G401.6 (cell line): ENCODE data around the gene PLCH2.

ENCODE experiments used
- FAIRE-seq: peaks from 2 replicates; lab custom pipeline; 2012; peaks lifted over from hg19 to GRCh38; lab: Jason Lieb, UNC

Gene PLCH2

DNA sequence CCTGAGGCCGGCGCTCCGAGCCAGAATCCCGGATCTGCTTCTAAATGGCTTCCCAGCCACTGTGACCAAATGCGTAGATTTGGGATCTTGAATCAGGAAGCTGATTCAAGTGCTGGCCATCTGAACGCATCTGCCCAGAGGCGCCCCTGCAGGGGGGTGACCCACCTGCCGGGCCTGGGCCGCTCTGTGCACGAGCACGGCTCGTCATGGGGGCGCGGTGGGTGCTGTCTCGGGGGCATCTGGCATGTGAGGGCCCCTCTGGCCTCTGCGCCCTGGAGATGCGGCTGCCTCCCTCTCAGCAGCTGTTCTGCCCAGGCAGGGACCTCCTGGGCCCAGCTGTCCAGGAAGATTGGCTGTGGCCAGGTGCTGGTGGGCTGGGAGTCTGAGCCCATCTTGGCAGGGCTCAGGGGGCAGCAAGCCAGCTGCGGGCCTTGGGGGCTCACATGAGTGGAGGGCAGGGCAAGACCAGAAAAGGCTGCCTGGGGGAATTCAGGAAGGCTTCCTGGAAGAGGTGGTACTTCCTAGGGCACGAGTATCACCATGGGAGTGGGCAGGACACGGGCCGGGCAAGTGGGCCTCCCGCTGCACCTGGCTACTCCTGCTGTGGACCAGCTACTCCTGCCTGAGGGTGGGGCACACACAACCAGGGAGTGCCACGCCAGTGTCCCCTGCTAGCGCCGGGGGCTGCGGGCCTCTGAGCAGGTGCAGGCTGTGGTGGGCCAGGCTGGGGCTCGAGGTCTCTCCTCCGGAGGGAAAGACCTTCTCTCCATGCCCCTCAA is 25.1 kb downstream of the PLCH2 start:
- no peak for FAIRE-seq

DNA sequence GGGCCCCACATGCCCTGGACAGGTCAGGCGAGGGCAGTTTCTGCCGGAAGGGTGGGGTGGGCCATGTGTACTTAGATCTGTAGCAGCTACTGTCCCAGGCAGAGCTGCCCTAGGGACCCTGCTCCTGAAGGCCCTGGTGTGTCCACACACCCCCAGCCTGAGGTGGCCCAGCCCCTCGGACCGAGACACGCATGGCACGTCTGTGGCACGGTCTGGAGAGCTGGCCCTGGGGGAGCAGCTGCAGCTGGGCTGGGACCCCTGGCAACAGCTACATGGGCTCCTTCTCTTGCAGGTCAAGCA is 25.7 kb downstream of the PLCH2 start:
- FAIRE-seq: no peak

DNA sequence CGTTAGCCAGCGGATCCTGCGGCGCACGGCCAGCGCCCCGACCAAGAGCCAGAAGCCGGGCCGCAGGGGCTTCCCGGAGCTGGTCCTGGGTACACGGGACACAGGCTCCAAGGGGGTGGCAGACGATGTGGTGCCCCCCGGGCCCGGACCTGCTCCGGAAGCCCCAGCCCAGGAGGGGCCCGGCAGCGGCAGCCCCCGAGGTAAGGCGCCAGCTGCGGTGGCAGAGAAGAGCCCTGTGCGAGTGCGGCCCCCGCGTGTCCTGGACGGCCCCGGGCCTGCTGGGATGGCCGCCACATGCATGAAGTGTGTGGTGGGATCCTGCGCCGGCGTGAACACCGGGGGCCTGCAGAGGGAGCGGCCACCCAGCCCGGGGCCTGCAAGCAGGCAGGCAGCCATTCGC is 26.1 kb downstream of the PLCH2 start:
- no peak for FAIRE-seq

DNA sequence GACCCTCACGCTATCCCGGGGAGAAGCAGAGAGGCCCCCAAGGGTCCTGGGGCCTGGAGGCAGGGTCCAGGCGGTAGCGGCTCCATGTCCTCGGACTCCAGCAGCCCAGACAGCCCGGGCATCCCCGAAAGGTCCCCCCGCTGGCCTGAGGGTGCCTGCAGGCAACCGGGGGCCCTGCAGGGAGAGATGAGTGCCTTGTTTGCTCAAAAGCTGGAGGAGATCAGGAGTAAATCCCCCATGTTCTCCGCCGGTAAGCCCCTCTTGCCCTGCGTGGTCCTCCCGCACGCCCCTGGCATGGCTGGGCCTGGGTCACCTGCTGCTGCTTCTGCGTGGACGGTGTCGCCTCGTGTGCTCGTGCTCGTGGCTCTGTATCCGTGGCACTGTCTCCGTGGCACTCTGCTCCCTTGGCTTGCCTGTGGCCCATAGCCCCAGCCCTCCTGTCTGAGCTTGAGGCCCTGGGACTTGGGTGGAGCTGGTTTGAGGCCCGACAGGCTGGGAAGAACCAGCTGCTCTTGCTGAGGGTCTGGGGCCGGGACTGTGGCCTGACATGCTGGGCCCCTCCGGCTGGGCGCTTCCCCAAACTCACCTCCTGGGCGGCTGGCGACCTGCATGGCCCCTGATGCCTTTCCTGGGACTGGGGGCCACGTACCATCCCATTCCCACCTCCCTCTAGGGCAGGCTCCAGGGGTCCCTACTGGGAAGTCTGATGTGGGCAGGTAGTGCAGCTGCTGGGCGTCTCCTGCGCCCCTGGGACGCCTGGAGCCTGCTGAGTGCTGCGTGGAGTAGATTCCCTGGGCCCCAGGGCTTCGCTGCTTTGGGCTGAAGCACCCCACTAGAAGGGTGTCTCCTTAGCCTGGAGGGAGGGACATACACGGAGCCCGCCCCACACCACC is 26.8 kb downstream of the PLCH2 start:
- FAIRE-seq: no peak

DNA sequence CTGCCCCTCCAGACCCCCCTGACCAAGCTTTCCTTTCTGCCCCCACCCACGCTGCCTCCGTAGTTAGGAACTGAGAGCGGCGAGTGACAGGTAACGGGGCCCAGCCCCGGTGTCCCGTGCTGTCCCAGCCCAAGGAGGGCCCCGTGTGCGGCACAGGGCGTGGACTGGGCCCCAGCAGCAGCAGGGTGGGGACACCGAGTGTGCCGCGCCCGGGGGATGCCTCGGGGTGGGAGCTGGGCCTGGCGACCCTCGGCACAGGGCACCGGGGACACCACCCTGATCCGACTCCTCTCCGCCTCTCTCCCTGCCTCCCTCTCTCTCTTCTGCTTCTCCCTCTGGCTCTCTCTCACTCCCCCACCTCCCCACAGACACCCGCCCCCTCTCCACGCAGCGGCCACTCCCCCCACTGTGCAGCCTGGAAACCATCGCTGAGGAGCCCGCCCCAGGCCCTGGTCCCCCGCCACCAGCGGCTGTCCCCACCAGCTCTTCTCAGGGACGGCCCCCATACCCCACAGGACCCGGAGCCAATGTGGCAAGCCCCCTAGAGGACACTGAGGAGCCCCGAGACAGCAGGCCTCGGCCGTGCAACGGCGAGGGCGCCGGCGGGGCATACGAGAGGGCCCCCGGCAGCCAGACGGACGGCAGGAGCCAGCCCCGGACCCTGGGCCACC is 27.6 kb downstream of the PLCH2 start:
- no peak for FAIRE-seq

DNA sequence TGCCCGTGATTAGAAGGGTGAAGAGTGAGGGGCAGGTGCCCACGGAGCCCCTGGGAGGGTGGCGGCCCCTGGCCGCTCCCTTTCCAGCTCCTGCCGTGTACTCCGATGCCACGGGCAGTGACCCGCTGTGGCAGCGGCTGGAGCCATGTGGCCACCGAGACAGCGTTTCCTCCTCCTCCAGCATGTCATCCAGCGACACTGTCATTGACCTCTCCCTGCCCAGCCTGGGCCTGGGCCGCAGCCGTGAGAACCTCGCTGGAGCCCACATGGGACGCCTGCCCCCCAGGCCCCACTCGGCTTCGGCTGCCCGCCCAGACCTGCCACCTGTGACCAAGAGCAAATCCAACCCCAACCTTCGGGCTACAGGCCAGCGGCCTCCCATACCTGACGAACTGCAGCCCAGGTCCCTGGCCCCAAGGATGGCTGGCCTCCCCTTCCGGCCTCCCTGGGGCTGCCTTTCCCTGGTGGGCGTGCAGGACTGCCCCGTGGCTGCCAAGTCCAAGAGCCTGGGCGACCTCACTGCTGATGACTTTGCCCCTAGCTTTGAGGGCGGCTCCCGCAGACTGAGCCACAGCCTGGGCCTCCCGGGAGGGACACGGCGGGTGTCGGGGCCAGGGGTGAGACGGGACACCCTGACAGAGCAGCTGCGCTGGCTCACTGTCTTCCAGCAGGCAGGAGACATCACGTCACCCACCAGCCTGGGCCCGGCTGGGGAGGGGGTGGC is 28.3 kb downstream of the PLCH2 start:
- FAIRE-seq: no peak

DNA sequence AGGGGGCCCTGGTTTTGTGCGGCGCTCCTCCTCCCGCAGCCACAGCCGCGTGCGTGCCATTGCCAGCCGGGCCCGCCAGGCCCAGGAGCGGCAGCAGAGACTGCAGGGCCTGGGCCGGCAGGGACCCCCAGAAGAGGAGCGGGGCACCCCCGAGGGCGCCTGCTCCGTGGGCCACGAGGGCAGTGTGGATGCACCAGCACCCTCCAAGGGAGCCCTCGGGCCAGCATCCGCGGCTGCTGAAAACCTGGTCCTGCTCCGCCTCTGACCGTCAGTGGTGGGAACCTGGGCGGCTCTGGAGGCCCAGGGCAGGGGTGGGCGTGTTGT is 28.8 kb downstream of the PLCH2 start:
- FAIRE-seq: no peak

DNA sequence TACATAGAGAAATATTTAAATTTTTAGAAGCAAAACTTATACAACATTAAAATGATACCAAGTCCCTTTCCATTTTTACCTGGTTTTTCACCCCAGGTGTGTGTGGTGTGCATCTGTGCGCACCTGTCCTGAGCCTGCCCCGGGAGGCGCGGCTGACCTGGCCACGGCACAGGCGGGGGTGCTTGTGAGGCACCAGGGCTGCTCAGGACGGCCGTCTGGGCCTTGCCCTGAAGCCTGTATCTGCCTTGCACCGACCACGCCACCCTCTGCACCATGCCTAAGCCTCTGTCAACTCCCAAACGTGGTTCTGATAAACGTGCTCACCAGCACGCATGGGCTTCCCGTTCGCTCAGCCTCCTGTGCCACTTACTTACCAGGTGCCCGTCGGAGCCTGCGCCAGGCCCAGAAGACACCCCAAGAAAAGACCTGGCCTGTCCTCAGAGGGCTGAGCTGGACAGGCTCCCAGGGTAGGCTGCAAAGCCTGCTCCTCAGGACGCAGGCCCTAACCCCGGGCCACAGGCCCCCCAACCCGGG is 29.4 kb downstream of the PLCH2 start:
- FAIRE-seq: no peak

DNA sequence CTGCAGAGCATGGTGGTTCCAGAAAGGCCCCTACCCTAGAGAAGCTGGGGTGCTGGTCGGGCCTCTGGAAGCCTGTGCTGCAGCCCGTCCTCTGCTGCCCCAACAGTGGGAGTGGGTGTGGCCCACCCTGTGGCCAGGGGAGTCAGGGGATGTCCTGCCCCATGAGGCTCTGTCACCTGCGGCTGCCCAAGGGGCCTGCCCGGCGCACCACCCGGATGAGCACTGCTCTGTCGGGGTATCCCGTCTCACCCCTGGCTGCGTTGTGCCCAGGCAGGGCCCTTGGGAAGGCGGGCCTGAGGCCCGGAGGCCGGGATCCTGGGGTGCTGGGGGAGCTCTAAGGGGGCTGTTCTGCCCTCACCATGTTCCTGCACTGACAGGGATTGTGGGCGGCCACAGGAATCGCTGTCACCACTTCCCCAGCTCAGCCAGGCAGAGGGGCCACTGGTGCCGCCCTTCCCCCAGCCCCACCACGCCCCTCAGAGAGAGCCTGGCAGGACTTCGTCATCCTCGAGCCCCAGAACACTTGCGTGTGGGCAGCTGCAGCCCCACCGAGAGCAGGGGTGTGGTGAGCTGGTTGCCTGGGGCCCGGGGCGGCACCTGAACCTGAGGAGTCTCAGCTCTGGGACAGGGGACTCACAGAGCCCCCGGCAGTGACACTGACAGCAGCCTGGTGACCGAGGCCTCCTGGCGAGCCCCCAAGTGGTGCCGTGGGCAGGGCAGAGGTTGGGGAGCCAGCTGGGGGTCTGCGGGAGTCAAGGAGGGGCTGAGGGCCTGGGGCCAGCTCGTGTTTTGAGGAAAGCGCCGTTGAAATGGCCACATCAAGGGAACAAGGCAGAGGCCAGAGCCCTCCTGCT is 30.1 kb downstream of the PLCH2 start:
- FAIRE-seq: no peak

DNA sequence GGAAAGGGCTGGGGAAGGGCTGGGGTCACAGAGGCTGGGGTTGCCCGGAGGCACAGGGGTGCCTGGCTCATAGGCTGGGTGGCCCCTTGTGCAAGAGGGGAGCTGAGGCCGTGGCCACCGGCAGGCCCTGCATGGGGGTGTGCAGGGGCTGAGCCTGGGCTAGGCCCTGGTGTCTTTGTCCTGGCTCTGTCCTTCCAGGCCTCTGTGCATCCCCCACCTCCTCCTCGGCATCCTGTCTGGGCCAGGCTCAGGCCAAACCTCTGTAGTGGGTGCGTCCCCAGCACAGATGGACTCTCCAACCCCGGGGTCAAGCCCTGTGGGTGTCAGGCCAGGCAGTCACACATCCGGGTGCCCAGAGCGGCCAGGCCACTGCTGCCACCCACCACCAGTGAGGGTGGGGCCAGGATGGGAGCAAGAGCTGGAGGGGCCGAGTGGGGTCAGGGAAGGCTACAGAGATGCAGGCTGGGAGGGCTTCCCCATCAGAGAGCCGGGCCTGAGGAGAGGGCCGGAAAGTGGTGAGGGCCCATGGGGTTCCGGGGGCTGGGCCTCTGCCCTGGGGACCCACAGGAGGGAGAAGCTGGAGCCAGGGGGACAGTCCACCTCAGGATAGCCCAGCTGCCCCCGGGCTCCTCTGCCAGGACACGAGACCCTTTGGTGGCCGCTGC is 30.9 kb downstream of the PLCH2 start:
- no peak for FAIRE-seq

DNA sequence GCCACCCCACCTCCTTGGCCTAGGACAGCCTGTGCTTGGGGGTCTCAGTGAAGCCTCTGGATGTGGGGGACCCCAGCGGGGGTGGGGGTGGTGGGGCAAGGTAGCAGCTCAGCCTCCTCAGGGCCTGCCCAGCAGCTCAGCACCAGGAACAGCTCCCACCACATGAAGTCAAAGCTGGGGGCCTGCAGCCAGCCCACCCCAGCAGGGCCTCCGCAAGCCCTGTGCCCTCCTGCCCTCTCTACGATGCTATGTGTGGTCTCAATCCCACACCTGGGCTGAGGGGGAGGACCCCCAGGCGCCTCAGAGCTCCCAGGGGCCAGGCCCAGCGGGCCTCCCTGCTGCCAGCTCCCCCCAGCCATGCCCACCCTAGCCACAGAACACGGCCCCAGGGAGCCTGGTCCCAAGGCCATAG is 31.7 kb downstream of the PLCH2 start:
- no peak for FAIRE-seq

DNA sequence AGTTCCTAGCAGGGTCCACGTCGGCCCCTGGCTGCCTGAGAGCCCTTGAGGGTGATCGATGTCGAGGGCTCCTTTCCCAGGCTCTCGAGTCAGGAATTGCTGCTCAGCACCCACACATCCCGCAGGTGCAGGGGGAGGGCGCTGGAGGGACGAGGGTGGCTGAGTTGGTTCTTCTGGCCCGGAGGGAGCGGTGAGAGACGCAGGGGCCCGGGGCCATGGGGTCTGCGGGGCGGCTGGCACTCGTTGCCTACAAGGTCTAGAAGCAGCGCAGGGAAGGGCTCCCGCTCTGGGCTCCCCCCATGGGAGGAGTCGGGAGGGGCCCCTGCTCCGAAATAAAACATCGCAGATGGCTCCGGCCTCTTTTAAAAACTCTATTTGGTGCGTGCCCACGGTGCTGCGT is 32.1 kb downstream of the PLCH2 start:
- FAIRE-seq: no peak

DNA sequence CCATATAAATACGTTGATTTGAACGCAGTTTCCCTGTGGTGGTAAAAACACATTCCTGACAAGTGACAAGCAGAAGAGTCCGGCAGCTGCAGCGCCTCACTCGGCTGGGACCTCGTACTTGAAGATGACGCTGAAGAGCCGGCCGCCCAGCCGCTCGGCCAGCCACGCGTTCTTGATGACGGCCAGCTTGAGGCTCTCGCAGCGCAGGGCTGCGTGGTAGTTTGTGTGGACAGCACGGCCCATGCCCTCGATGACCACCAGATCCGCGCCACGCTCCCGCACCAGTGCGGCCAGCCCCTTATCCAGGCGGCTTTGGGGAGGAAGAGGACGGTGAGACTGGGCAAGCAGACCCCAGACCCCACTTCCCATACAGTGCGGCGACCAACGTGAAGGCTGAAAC is 32.7 kb downstream of the PLCH2 start:
- no peak for FAIRE-seq

DNA sequence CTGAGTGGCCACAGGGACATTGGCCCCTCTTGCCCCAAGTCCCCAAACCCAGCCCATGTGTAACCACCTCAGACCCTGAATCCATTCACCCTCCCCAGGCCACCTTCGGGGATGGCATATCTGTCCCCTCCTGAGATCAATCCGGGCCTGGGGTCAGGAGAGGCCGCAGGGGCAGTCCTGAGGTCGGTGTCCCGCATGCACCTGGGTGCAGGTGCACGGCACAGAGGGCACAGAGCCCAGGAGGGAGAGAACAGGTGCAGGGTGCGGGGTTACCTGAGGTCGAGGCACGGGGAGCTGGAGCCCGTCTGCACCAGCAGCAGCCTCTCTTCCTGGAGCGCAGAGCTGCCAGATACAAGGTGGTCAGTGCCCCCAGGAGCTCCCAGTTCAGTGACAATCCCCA is 33.5 kb downstream of the PLCH2 start:
- no peak for FAIRE-seq

DNA sequence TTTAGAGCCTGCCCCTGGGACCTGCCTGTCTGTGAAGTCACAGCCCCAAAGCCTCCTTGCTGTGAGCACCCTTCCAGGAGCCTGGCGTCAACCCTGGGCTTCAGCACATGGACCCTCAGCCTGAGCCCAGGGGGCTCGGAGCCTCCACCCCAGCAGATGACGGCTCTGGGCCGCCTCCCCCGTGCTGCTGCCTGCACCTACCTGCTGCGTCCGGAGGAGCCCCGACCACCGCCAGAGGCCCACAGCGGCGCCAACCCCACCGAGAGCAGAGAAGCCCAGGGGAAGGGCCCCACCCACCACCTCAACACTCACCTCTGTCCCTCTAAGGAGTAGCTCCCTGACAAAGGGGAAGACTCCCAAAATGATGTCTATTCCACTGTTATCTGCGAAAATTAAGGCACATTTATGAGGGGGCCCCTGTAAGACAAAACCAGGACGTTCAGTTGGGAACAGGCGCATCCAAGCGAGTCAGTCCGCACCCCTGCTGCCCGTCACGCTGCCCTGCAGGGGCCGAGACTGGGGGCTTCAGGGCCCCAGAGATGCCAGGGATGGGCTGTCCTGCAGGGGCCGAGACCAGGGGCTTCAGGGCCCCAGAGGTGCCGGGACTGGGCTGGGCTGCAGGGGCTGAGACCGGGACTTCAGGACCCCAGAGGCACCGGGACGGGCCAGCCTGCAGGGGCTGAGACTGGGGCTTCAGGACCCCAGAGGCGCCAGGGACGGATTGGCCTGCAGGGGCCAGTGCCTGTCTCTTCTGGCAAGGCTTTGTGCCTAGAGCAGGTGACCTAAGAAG is 34.5 kb downstream of the PLCH2 start:
- FAIRE-seq: no peak

DNA sequence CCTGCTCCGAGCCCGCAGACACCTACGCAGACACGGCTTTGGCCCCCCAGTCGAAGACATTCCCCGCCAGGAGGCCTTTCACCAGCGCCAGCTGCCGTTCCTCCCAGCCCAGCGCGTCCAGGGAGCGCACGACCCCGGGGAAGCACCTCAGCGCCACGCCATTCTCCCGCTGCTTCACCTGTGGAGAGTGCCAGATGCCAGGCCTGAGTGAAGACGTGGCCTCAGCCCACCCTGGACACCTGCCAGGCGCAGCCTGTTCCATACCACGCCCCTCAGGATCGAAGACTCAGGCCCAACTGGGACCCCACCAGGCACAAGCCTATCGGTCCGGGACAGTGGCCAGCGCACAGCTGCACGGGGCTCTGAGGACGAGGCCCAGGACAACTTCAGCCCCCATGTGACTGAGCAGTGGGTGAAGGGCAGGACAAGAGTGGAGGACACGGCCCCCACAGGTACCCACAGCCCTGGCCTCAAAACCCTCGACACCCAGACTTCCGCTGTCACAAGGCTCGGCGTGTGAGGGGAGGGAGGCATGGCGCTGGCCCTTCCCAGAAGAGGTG is 36.9 kb downstream of the PLCH2 start:
- no peak for FAIRE-seq

DNA sequence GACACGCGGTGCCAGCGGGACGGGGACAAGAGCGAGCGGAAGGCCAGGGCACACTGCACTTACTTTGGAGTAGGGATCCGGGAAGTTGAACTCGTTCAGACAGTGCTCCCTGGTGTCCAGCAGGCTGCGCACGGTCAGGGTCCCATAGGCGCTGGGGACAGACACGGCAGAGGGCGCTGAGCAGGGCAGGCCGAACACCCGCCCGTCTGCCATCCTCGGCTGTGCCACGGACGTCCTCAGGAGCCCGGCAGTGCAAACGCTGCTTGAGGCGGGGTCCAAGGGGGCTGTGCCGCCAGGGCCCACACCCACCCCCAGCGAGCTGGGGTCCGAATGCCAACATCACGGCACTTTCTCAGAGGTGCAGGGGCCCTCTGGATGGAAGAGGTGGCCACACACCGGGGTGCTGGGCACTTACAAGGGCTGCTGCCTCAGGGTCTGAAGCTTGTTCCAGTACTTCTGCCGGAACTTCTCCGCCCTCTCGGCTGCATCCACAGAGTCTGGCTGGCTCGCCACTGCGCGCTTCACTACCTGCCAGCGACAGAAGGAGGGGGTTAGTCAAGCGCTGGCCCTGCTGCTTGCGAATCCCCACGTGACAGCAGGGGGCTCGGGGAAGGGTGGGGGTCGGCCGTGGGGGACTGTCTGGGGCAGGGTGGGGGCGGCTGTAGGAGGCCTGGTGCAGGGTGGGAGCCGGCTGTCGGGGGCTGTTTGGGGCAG is 38.0 kb downstream of the PLCH2 start:
- FAIRE-seq: no peak

DNA sequence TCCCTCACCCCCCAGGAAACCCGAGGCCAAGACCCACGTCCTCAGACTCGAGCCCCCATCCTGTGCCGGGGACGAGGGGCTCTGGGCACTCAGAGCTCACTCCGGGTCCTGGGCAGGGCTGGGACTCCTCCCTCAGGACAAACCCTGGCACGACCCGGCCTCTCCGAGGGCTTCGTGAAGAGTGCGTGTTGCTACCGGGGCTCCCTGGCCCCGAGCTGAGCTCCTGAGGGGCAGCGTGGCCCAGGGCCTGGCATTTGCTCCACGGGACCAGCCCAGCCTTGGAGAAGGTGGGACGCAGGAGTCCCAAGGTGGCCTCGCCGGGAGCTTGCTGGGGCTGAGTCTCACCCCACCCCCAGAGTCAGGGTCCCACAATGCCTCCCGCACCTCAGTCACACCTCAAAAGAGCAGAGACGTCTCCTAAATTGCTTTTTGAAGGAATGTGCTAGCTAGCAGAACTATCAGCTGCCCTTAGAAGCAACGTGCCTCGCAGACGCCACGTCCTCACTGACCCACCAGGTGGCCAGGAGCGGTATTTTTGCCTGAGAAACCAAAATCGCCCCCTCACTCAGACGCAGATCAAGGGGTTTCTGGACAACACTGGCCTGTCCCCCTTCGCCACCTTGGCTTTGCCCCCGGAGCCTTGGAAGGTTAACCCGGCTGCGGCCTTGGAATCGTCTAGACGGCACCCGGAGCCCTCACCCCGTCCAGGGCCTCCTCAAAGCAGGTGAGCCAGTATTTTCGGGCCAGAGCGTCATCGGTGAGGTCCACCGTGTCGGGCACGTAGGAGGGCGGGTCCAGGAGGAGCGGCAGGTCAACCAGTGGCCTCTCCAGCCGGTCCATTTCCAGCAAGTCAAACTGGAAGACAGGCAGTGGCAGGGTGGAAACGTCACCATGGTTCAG is 39.0 kb downstream of the PLCH2 start:
- FAIRE-seq: no peak
